SK-N-SH treated with all-trans-retinoic acid at 6 μM for 48 hours (cell line): ENCODE measurements around the gene ISCA2.

ENCODE experiments used
- RARB ChIP-seq: fragments of 250-450 bp; sonication (Bioruptor Pico); IDR thresholded peaks from 2 replicates; pipeline ENCODE4 v1.8.0; 2021; ENCODE audit warnings: mild to moderate bottlenecking, moderate library complexity
- ZNF565 ChIP-seq: fragments of 450-650 bp; formaldehyde crosslinking; conservative IDR thresholded peaks from 2 replicates; pipeline ENCODE4 v1.5.0; 2020; ENCODE audit warnings: low read depth, mild to moderate bottlenecking, moderate library complexity
- ZNF8 ChIP-seq: fragments of 450-650 bp; formaldehyde crosslinking; IDR thresholded peaks from 2 replicates; pipeline ENCODE4 v1.5.0; 2020; ENCODE audit warnings: mild to moderate bottlenecking, moderate library complexity

- TF ChIP-seq ZNF8 (CRISPR knock-in tag) (no peak), ZNF565 (no peak), RARB (CRISPR knock-in tag) (no peak)
Measured at GRCh38 chr14:74503291-74503937, 9.8 kb downstream of the ISCA2 start.
